Loucy (cell line): Measurements from ENCODE around the gene ASS1.

Source experiments
- H2AFZ ChIP-seq: fragments of 200-600 bp; sonication (generic); 2 replicates; pipeline ENCODE4 v1.6.0; 2016; ENCODE audit warnings: antibody characterized with exemption, mild to moderate bottlenecking, low read length, moderate library complexity
- H3F3A ChIP-seq: fragments of 200-600 bp; 2 replicates; pipeline ENCODE4 v1.6.0; 2016; ENCODE audit warnings: antibody characterized with exemption, low read depth, mild to moderate bottlenecking
- H3K27me3 ChIP-seq: fragments of 200-600 bp; sonication (generic); 2 replicates; pipeline ENCODE4 v1.6.1; 2014; ENCODE audit warnings: low read length, mild to moderate bottlenecking; ENCODE audit not compliant: insufficient read depth, poor library complexity, severe bottlenecking
- H3K36me3 ChIP-seq: fragments of 200-600 bp; sonication (generic); 2 replicates; pipeline ENCODE4 v1.6.1; 2016; ENCODE audit warnings: low read length; ENCODE audit not compliant: insufficient read depth
- H3K4me1 ChIP-seq: fragments of 200-600 bp; sonication (generic); 2 replicates; pipeline ENCODE4 v1.5.1; 2014; ENCODE audit warnings: low read length, mild to moderate bottlenecking; ENCODE audit not compliant: insufficient read depth, poor library complexity, severe bottlenecking
- H3K4me2 ChIP-seq: fragments of 200-600 bp; sonication (generic); 2 replicates; pipeline ENCODE4 v1.6.0; 2014; ENCODE audit warnings: antibody characterized with exemption, low read length, low read depth, mild to moderate bottlenecking; ENCODE audit not compliant: poor library complexity, severe bottlenecking
- H3K4me3 ChIP-seq: fragments of 200-600 bp; sonication (generic); 2 replicates; pipeline ENCODE4 v1.5.1; 2014; ENCODE audit warnings: low read length, mild to moderate bottlenecking, mixed read lengths; ENCODE audit not compliant: poor library complexity, severe bottlenecking
- H3K79me2 ChIP-seq: fragments of 200-600 bp; sonication (generic); 2 replicates; pipeline ENCODE4 v1.6.1; 2014; ENCODE audit warnings: low read length; ENCODE audit not compliant: insufficient read depth
- H3K9ac ChIP-seq: fragments of 200-600 bp; sonication (generic); 2 replicates; pipeline ENCODE4 v1.6.0; 2014; ENCODE audit warnings: mild to moderate bottlenecking, low read depth, low read length, moderate library complexity; ENCODE audit not compliant: poor library complexity, severe bottlenecking
- H3K9me2 ChIP-seq: fragments of 200-600 bp; sonication (generic); replicated peaks from 2 replicates; pipeline ENCODE4 v1.6.1; 2016; ENCODE audit warnings: low read depth, low read length, mixed read lengths
- H3K9me3 ChIP-seq: fragments of 200-600 bp; sonication (generic); 2 replicates; pipeline ENCODE4 v1.6.1; 2014; ENCODE audit warnings: mild to moderate bottlenecking, antibody characterized with exemption, low read length, low read depth; ENCODE audit not compliant: insufficient read depth
- H4K20me1 ChIP-seq: fragments of 200-600 bp; sonication (generic); 2 replicates; pipeline ENCODE4 v1.6.0; 2014; ENCODE audit warnings: antibody characterized with exemption, low read length, mild to moderate bottlenecking; ENCODE audit not compliant: insufficient read depth, poor library complexity, severe bottlenecking
- CTCF ChIP-seq: fragments of 200-600 bp; sonication (generic); conservative IDR thresholded peaks from 2 replicates; pipeline ENCODE4 v1.5.1; 2014; ENCODE audit warnings: mild to moderate bottlenecking, antibody characterized with exemption, low read length
- EZH2phosphoT487 ChIP-seq: fragments of 200-600 bp; IDR thresholded peaks from 2 replicates; pipeline ENCODE4 v1.6.1; 2018; ENCODE audit warnings: antibody characterized with exemption, mild to moderate bottlenecking, moderate library complexity, borderline replicate concordance

The ASS1 gene

DNA sequence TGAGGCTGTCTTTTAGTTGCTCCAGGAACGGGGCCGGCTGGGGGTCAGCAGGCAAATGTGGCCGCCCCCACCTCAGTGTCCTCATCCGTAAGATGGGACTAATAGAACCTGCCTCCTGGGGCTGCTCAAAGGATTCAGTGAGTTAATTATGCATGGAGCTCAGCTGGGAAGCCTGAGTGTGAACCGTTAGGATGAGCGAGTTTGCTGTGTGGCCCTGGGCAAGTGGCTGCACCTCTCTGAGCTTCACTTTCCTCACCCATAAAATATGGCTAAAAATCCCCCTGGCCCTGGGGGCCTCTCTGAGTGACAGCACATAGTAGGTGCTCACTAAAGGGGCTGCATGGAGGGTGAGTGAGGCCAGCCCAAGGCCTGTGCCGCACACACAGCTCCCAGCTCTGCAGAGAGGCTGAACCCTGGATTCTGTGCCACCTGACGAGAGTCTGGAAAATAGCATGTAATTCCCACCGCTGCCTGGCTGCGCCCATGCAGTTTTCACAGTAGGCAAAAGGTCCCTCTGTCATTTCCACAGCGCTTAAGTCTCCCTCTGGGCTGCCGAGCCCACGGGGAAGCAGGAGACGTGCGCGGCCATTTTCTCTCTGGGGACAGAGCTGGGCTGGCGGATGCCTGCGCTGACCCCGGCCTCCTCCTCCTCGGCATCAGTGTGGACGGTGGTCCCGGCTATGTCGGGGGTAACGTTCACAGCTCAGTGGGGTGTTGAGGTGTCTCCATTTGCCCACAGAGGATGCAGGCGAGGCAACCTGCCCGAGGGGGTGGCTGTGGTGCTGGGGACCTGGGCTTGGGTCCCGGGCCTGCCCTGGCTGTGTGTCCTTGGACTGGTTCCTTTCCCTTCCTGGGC lies 18.2 kb downstream of the ASS1 start:
- Histone ChIP-seq H4K20me1 (no peaks in the 10 kb centered on the region), H3F3A (no peaks in the 10 kb centered on the region), H3K79me2 (no peaks in the 10 kb centered on the region), H3K4me1 (no peaks in the 10 kb centered on the region), H3K9me2 (no peaks in the 10 kb centered on the region), H3K27me3 (no peaks in the 10 kb centered on the region), H3K4me2 (no peak overlapping the region), H3K36me3 (no peaks in the 10 kb centered on the region), H3K4me3 (no peak overlapping the region), H3K9ac (no peak overlapping the region), H3K9me3 (no peaks in the 10 kb centered on the region), H2AFZ (no peak overlapping the region)
- no peak for TF ChIP-seq CTCF
- no peak for TF ChIP-seq EZH2phosphoT487

GRCh38 chr9:130463763-130464745 lies 19.3 kb downstream of the ASS1 start:
- no peak overlapping the region for H3K4me3 ChIP-seq
- H3K36me3 ChIP-seq: no peaks in the 10 kb centered on the region
- H3K27me3 ChIP-seq: no peaks in the 10 kb centered on the region
- H2AFZ ChIP-seq: no peak overlapping the region
- no peaks in the 10 kb centered on the region for H3K79me2 ChIP-seq
- no peak for TF ChIP-seq CTCF
- TF ChIP-seq EZH2phosphoT487: no peak
- H3K9me3 ChIP-seq: no peaks in the 10 kb centered on the region
- H4K20me1 ChIP-seq: no peaks in the 10 kb centered on the region
- H3K9ac ChIP-seq: no peak overlapping the region
- no peaks in the 10 kb centered on the region for H3K4me1 ChIP-seq
- H3K9me2 ChIP-seq: no peaks in the 10 kb centered on the region
- no peaks in the 10 kb centered on the region for H3F3A ChIP-seq
- H3K4me2 ChIP-seq: no peak overlapping the region

- Histone ChIP-seq H3K9me2 (no peaks in the 10 kb centered on the region), H2AFZ (no peak overlapping the region), H4K20me1 (no peaks in the 10 kb centered on the region), H3K4me3 (no peak overlapping the region), H3K79me2 (no peaks in the 10 kb centered on the region), H3K27me3 (no peaks in the 10 kb centered on the region), H3K9ac (no peak overlapping the region), H3K4me2 (no peak overlapping the region), H3K36me3 (no peaks in the 10 kb centered on the region), H3K4me1 (no peaks in the 10 kb centered on the region), H3F3A (no peaks in the 10 kb centered on the region), H3K9me3 (no peaks in the 10 kb centered on the region)
- TF ChIP-seq EZH2phosphoT487 (no peak), CTCF (no peak)
Observed at GRCh38 chr9:130465383-130466096, 20.8 kb downstream of the ASS1 start.
